Tibial nerve (tissue), 4 donors: ENCODE results near the gene LBHD1.

ENCODE experiments used
- EP300 ChIP-seq, 2 donors: sonication (generic); formaldehyde crosslinking; IDR thresholded peaks; one replicate each; pipeline ENCODE4 v1.6.1; 2017; ENCODE audit warnings: antibody characterized with exemption in 2 of 2, mild to moderate bottlenecking in 1 of 2
- POLR2A ChIP-seq, 2 donors: fragments of 450-650 bp; IDR thresholded peaks; one replicate each; pipeline ENCODE4 v1.6.1; 2017; ENCODE audit warnings: antibody characterized with exemption in 2 of 2, mild to moderate bottlenecking in 2 of 2, moderate library complexity in 2 of 2
- TF ChIP-seq, protein P1 (sequence below), 5 experiments: fragments of 200-600 bp in 3 of 5; fragments of 450-650 bp in 2 of 5; sonication (generic) in 3 of 5; IDR thresholded peaks; one replicate each; pipeline ENCODE4 v1.5.1; 2016 to 2019; ENCODE audit warnings: antibody characterized with exemption in 5 of 5, mild to moderate bottlenecking in 3 of 5, moderate library complexity in 2 of 5

DNA sequence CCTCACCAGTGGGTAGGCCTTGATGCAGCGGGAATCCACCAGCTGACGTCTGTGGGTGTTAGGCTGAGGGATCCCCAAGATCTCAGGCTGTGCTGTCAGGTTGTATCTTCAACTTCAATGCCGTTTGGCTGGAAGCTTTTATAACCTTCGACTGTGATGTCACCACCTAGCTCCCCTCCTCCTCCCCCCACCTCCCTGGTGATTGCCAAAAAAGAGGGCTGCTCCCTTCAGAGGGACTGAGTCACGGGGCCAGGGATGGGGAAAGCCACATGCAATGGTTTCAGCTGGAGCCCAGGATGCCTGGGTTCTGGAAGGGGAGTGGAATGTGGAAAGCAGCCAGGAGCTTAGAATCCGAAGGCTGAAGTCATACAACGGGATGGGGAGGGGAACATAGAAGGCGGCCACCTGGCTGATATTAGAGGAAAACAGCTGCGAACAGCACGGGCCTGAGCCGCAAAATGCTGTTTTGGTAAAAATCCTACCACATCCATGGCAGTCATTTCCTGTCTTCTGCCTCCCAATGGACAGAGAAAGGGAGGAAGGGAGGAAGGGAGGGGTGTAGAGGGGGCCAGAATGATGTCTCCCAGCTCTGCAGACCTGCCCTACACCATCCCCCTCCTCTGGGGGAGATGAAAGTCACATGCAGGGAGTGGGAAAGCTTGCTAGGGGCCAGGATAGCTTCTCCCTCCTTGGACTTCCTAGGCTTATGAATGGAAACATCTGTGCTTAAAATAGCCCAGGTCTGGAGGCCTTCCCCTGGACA lies 17.5 kb upstream of the LBHD1 start, which contains the start of gene LRRN4CL:
- TF ChIP-seq POLR2A (IDR thresholded peaks at IDR 0.05) = peak; percentile 28 to 52
- TF ChIP-seq, protein P1, sequence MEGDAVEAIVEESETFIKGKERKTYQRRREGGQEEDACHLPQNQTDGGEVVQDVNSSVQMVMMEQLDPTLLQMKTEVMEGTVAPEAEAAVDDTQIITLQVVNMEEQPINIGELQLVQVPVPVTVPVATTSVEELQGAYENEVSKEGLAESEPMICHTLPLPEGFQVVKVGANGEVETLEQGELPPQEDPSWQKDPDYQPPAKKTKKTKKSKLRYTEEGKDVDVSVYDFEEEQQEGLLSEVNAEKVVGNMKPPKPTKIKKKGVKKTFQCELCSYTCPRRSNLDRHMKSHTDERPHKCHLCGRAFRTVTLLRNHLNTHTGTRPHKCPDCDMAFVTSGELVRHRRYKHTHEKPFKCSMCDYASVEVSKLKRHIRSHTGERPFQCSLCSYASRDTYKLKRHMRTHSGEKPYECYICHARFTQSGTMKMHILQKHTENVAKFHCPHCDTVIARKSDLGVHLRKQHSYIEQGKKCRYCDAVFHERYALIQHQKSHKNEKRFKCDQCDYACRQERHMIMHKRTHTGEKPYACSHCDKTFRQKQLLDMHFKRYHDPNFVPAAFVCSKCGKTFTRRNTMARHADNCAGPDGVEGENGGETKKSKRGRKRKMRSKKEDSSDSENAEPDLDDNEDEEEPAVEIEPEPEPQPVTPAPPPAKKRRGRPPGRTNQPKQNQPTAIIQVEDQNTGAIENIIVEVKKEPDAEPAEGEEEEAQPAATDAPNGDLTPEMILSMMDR (IDR thresholded peaks at IDR 0.05) = no peak
- peak in 1 of 2 donors; percentile 82 for TF ChIP-seq EP300 (IDR thresholded peaks at IDR 0.05)
